ENCODE measurements around the gene FXYD4. TPM values are rescaled to one million over a fixed set of nuclear protein-coding genes. Genes with fewer than 3 reads are reported as not detected.
"Not testable (repeated sequence)": the region's sequence is repeated elsewhere in the genome, so short reads cannot be mapped to it uniquely, and the experiment has no call there.

FXYD4 gene
- total RNA-seq, 4 donors from 2014 or later: not detected

GRCh38 chr10:43391496-43391895 lies 20.1 kb downstream of the FXYD4 start:
- DNase-seq (ENCODE audit: low spot score): no peak
- no peak for TF ChIP-seq CTCF (IDR thresholded peaks at IDR 0.05)
- no peak for ATAC-seq (ENCODE audit: low FRiP score)

GRCh38 chr10:43392748-43393147 lies 21.3 kb downstream of the FXYD4 start:
- no peak for DNase-seq (ENCODE audit: low spot score)
- no peak for ATAC-seq (ENCODE audit: low FRiP score)
- TF ChIP-seq CTCF (IDR thresholded peaks at IDR 0.05): no peak

GRCh38 chr10:43393186-43393585 lies 21.8 kb downstream of the FXYD4 start:
- ATAC-seq (ENCODE audit: low FRiP score); DNase-seq (ENCODE audit: low spot score): not testable (repeated sequence)

GRCh38 chr10:43393606-43394360 lies 22.3 kb downstream of the FXYD4 start:
- TF ChIP-seq CTCF (IDR thresholded peaks at IDR 0.05): no peak
- ATAC-seq (ENCODE audit: low FRiP score): no peak
- no peak for DNase-seq (ENCODE audit: low spot score)

- no peak for TF ChIP-seq CTCF (IDR thresholded peaks at IDR 0.05)
- no peak for DNase-seq (ENCODE audit: low spot score)
- ATAC-seq (ENCODE audit: low FRiP score): no peak
These were observed 23.4 kb downstream of the FXYD4 start for GRCh38 chr10:43394868-43395267.

- ATAC-seq (ENCODE audit: low FRiP score): peak; percentile 21
These were observed 24.2 kb downstream of the FXYD4 start for GRCh38 chr10:43395571-43396060.

More at GRCh38 chr10:43395571-43396060, 24.2 kb downstream of the FXYD4 start:
- no peak for TF ChIP-seq CTCF (IDR thresholded peaks at IDR 0.05)
- DNase-seq (ENCODE audit: low spot score): no peak
